Measurements from ENCODE around the gene ANP32E.

GRCh38 chr1:150213170-150214098 lies 22.5 kb downstream of the ANP32E start:
- TF ChIP-seq SRF (IDR thresholded peaks at IDR 0.05; ENCODE audit: low read depth, low read length) (no peak), CTCF (IDR thresholded peaks at IDR 0.05; ENCODE audit: control extremely low read depth in 1 of 3, insufficient read depth in 1 of 3, low read depth in 1 of 3, low read length in 3 of 3) (peak in 2 of 3 experiments; percentile 25 to 38; a peak in 2 of 4 replicates), EZH2 (IDR thresholded peaks at IDR 0.05; ENCODE audit: low read depth, low read length, severe bottlenecking) (no peak), NRF1 (IDR thresholded peaks at IDR 0.05; ENCODE audit: low read depth, low read length) (peak; percentile 97), SIN3A (conservative IDR thresholded peaks at IDR 0.05 in 1 of 2, IDR thresholded peaks at IDR 0.05 in 1 of 2; ENCODE audit: low read depth in 1 of 2, low read length in 2 of 2) (no peak), CREB1 (IDR thresholded peaks at IDR 0.05) (no peak), JUND (IDR thresholded peaks at IDR 0.05; ENCODE audit: low read length) (no peak), POLR2A (IDR thresholded peaks at IDR 0.05; ENCODE audit: control extremely low read depth in 1 of 2, low read depth in 2 of 2, low read length in 2 of 2) (peak in 1 of 2 experiments; percentile 77; a peak in 2 of 3 replicates), SUZ12 (IDR thresholded peaks at IDR 0.05; ENCODE audit: low read length) (no peak), TAF1 (IDR thresholded peaks at IDR 0.05; ENCODE audit: low read depth, low read length) (peak; percentile 72; the same call in 1 of the 2 replicates)

Data from H1 (cell line).